Duodenal mucosa (tissue), 2 donors: ENCODE data around the gene TPT1.

ENCODE experiments used
- H3K27ac ChIP-seq: one replicate; pipeline ENCODE4 v1.7.0; 2013; ENCODE audit warnings: low read depth, low read length
- H3K27me3 ChIP-seq, 2 donors: one replicate each; pipeline ENCODE4 v1.7.0; 2013; ENCODE audit warnings: low read length in 2 of 2, control low read depth in 1 of 2; ENCODE audit not compliant: insufficient read depth in 2 of 2, control insufficient read depth in 1 of 2
- H3K36me3 ChIP-seq, 2 donors: one replicate each; pipeline ENCODE4 v1.7.0; 2013; ENCODE audit warnings: low read length in 2 of 2, control low read depth in 1 of 2; ENCODE audit not compliant: insufficient read depth in 2 of 2, control insufficient read depth in 1 of 2
- H3K4me1 ChIP-seq, 2 donors: one replicate each; pipeline ENCODE4 v1.7.0; 2013; ENCODE audit warnings: low read length in 2 of 2, control low read depth in 1 of 2; ENCODE audit not compliant: insufficient read depth in 2 of 2, control insufficient read depth in 1 of 2
- H3K4me3 ChIP-seq, 2 donors: one replicate each; pipeline ENCODE4 v1.7.0; 2013; ENCODE audit warnings: low read length in 2 of 2, low read depth in 1 of 2
- H3K9ac ChIP-seq, 2 donors: one replicate each; pipeline ENCODE4 v1.7.0; 2013; ENCODE audit warnings: low read length in 2 of 2, low read depth in 1 of 2
- H3K9me3 ChIP-seq, 2 donors: one replicate each; pipeline ENCODE4 v1.7.0; 2013; ENCODE audit warnings: low read length in 2 of 2, control low read depth in 1 of 2; ENCODE audit not compliant: control insufficient read depth in 1 of 2

TPT1 gene

DNA sequence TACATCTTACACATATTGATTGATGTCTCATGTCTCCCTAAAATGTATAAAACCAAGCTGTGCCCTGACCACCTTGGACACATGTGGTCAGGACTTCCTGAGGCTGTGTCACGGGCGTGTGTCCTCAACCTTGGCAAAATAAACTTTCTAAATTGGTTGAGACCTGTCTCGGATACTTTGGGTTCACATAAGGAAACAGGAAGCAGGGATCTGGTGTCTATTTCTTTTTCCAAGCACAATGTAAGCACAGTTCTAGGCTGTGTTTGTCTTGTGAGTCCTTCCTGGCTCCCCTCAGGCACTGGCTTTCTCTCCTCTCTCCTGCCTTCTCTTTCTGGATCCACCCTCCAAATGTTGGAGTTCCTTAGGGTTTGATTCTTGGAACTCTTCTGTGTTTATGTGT, 27.6 kb upstream of the TPT1 start:
- H3K27ac ChIP-seq: no peak overlapping the region
- H3K36me3 ChIP-seq: no peaks in the 10 kb centered on the region
- no peak overlapping the region for H3K4me3 ChIP-seq
- no peaks in the 10 kb centered on the region for H3K27me3 ChIP-seq
- H3K9ac ChIP-seq: no peak overlapping the region
- no peaks in the 10 kb centered on the region for H3K9me3 ChIP-seq
- peaks cover 23 to 25% of the 10 kb centered on the region in 2 donors for H3K4me1 ChIP-seq

GRCh38 chr13:45368005-45368404, 27.0 kb upstream of the TPT1 start:
- H3K9ac ChIP-seq: no peak overlapping the region
- H3K27me3 ChIP-seq: no peaks in the 10 kb centered on the region
- no peaks in the 10 kb centered on the region for H3K9me3 ChIP-seq
- no peaks in the 10 kb centered on the region for H3K36me3 ChIP-seq
- H3K4me1 ChIP-seq: peaks cover 18 to 19% of the 10 kb centered on the region in 2 donors
- no peak overlapping the region for H3K4me3 ChIP-seq
- H3K27ac ChIP-seq: no peak overlapping the region

GRCh38 chr13:45367358-45367757, 26.4 kb upstream of the TPT1 start:
- Histone ChIP-seq H3K9me3 (no peaks in the 10 kb centered on the region), H3K27ac (no peak overlapping the region), H3K36me3 (peaks cover 0 to 3% of the 10 kb centered on the region in 2 donors), H3K4me1 (peaks cover 13% of the 10 kb centered on the region in 2 donors), H3K27me3 (no peaks in the 10 kb centered on the region), H3K9ac (no peak overlapping the region), H3K4me3 (no peak overlapping the region)

DNA sequence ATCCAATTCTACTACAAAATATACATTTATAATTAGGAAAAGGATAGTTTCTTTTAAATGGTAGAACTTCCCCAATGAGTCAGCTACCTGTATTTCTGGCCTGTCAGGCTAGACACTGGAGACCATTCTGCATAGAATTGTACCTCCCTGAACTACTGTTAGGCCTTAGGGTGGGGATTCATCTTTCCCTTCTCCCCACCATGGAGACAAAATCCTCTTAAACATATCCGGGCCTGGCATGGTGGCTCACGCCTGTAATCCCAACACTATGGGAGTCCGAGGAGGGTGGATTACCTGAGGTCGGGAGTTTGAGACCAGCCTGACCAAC, 24.5 kb upstream of the TPT1 start:
- no peaks in the 10 kb centered on the region for H3K27me3 ChIP-seq

GRCh38 chr13:45364876-45365557, 24.0 kb upstream of the TPT1 start:
- Histone ChIP-seq H3K4me1 (peaks cover 8 to 11% of the 10 kb centered on the region in 2 donors), H3K27ac (no peak overlapping the region), H3K27me3 (no peaks in the 10 kb centered on the region), H3K9ac (no peak overlapping the region), H3K9me3 (no peaks in the 10 kb centered on the region), H3K36me3 (peaks cover 5 to 10% of the 10 kb centered on the region in 2 donors), H3K4me3 (no peak overlapping the region)

More for the DNA sequence above, 24.5 kb upstream of the TPT1 start:
- Histone ChIP-seq H3K36me3 (peaks cover 5 to 10% of the 10 kb centered on the region in 2 donors), H3K9me3 (no peaks in the 10 kb centered on the region), H3K4me1 (peaks cover 8 to 11% of the 10 kb centered on the region in 2 donors), H3K9ac (no peak overlapping the region), H3K4me3 (no peak overlapping the region), H3K27ac (no peak overlapping the region)

- no peaks in the 10 kb centered on the region for H3K9me3 ChIP-seq
- H3K9ac ChIP-seq: no peak overlapping the region
- no peaks in the 10 kb centered on the region for H3K27me3 ChIP-seq
- no peak overlapping the region for H3K27ac ChIP-seq
- no peak overlapping the region for H3K4me3 ChIP-seq
- H3K36me3 ChIP-seq: peaks cover 5 to 15% of the 10 kb centered on the region in 2 donors
- peaks cover 0 to 6% of the 10 kb centered on the region in 2 donors for H3K4me1 ChIP-seq
These were observed 22.0 kb upstream of the TPT1 start for GRCh38 chr13:45362939-45363338.

DNA sequence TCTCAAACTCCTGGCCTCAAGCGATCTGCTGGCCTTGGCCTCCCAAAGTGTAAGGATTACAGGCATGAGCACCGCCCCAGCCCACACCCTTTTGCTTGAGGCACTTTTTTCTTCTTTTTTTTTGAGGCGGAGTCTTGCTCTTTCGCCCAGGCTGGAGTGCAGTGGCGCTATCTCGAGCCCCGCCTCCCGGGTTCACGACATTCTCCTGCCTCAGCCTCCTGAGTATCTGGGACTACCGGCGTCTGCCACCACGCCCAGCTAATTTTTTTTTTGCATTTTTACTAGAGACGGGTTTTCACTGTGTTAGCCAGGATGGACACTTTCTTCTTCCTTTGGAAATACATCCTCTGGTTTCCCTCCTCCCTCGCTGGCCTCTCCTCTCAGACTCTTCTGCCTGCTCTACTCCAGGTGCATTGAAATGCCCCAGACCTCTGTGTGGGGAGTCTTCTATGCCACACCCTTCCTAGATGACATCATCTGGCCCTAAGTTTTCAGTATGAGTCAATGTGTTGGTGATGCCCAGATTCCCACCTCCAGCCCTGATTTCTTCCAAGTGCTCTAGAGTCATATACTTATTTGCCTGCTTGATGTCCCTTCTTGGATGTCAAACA, 20.7 kb upstream of the TPT1 start:
- H3K36me3 ChIP-seq: peaks cover 9 to 22% of the 10 kb centered on the region in 2 donors
- H3K4me3 ChIP-seq: no peak overlapping the region
- H3K27ac ChIP-seq: no peak overlapping the region
- H3K9ac ChIP-seq: no peak overlapping the region
- no peaks in the 10 kb centered on the region for H3K4me1 ChIP-seq
- no peaks in the 10 kb centered on the region for H3K27me3 ChIP-seq
- no peaks in the 10 kb centered on the region for H3K9me3 ChIP-seq

DNA sequence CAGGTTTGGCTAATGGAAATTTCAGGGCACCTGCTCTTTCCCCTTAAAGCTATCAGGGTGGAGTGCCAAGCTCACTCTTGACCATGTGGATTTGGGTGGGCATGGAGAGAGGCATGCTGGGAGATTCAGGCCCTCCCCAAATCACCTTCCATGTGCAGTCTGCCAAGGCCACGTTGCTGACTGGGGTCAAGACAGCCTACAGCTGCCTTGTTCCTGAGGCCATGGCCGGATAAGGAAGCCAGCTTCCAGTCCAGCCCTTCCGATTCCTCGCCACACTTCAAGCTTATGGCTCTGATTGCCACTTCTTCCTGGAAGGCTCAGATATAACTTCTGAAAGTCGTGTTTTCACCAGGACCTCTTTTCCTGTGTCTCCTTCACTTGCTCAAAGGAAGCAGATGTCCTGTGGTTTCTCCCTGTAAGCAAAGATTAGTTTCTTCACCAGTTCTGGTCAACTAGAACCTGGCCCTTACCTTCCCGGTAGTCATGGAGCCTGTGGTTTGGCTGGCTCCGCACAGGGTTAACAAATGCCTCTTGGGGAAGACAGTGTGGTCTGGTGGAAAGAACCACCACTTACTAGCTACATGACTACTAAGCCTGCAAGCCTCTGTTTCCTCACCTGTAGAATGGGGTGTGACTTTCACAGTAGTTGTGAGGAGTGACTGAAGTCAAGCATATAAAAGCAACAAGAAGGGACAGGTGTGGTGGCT, 16.1 kb upstream of the TPT1 start:
- Histone ChIP-seq H3K4me1 (no peaks in the 10 kb centered on the region), H3K36me3 (peaks cover 19 to 33% of the 10 kb centered on the region in 2 donors), H3K27ac (no peak overlapping the region), H3K27me3 (no peaks in the 10 kb centered on the region), H3K9me3 (no peaks in the 10 kb centered on the region), H3K9ac (no peak overlapping the region), H3K4me3 (no peak overlapping the region)

- H3K9me3 ChIP-seq: no peaks in the 10 kb centered on the region
- no peak overlapping the region for H3K9ac ChIP-seq
- H3K36me3 ChIP-seq: peaks cover 21 to 45% of the 10 kb centered on the region in 2 donors
- no peaks in the 10 kb centered on the region for H3K27me3 ChIP-seq
- H3K4me3 ChIP-seq: no peak overlapping the region
- H3K4me1 ChIP-seq: no peaks in the 10 kb centered on the region
- no peak overlapping the region for H3K27ac ChIP-seq
These were observed 12.9 kb upstream of the TPT1 start for GRCh38 chr13:45353895-45354294.

- peaks cover 24 to 46% of the 10 kb centered on the region in 2 donors for H3K36me3 ChIP-seq
- no peak overlapping the region for H3K4me3 ChIP-seq
- H3K27ac ChIP-seq: no peak overlapping the region
These were observed 11.0 kb upstream of the TPT1 start for GRCh38 chr13:45352031-45352430.

More at GRCh38 chr13:45352031-45352430, 11.0 kb upstream of the TPT1 start:
- no peaks in the 10 kb centered on the region for H3K4me1 ChIP-seq
- no peaks in the 10 kb centered on the region for H3K27me3 ChIP-seq
- no peaks in the 10 kb centered on the region for H3K9me3 ChIP-seq
- H3K9ac ChIP-seq: no peak overlapping the region
